ENCODE results near the gene SERPINA6.

Gene SERPINA6

GRCh38 chr14:94278731-94279130 is 44.4 kb downstream of the SERPINA6 start:
- TF ChIP-seq POLR2AphosphoS5 (IDR thresholded peaks at IDR 0.05; ENCODE audit: low read depth, low read length) (no peak), SIN3A (IDR thresholded peaks at IDR 0.05; ENCODE audit: borderline replicate concordance, insufficient read depth, low read length) (no peak), REST (IDR thresholded peaks at IDR 0.05; ENCODE audit: insufficient read depth in 1 of 2, low read depth in 2 of 2, low read length in 2 of 2) (no peak), FOXP2 (optimal IDR thresholded peaks at IDR 0.05; ENCODE audit: borderline replicate concordance, extremely low read depth, extremely low read length, insufficient read depth) (no peak), TAF1 (IDR thresholded peaks at IDR 0.05; ENCODE audit: borderline replicate concordance, insufficient read depth, low read length) (no peak)

GRCh38 chr14:94269156-94269555 is 54.0 kb downstream of the SERPINA6 start:
- TF ChIP-seq SIN3A (IDR thresholded peaks at IDR 0.05; ENCODE audit: borderline replicate concordance, insufficient read depth, low read length) (no peak), POLR2AphosphoS5 (IDR thresholded peaks at IDR 0.05; ENCODE audit: low read depth, low read length) (no peak), FOXP2 (optimal IDR thresholded peaks at IDR 0.05; ENCODE audit: borderline replicate concordance, extremely low read depth, extremely low read length, insufficient read depth) (no peak), REST (IDR thresholded peaks at IDR 0.05; ENCODE audit: insufficient read depth in 1 of 2, low read depth in 2 of 2, low read length in 2 of 2) (no peak), TAF1 (IDR thresholded peaks at IDR 0.05; ENCODE audit: borderline replicate concordance, insufficient read depth, low read length) (no peak)

GRCh38 chr14:94267352-94267751 is 55.8 kb downstream of the SERPINA6 start:
- no peak for TF ChIP-seq TAF1 (IDR thresholded peaks at IDR 0.05; ENCODE audit: borderline replicate concordance, insufficient read depth, low read length)
- TF ChIP-seq POLR2AphosphoS5 (IDR thresholded peaks at IDR 0.05; ENCODE audit: low read depth, low read length) = no peak
- TF ChIP-seq REST (IDR thresholded peaks at IDR 0.05; ENCODE audit: insufficient read depth in 1 of 2, low read depth in 2 of 2, low read length in 2 of 2) = no peak
- no peak for TF ChIP-seq SIN3A (IDR thresholded peaks at IDR 0.05; ENCODE audit: borderline replicate concordance, insufficient read depth, low read length)
- no peak for TF ChIP-seq FOXP2 (optimal IDR thresholded peaks at IDR 0.05; ENCODE audit: borderline replicate concordance, extremely low read depth, extremely low read length, insufficient read depth)

Measured in PFSK-1 (cell line).